22Rv1 (cell line): ENCODE data around the gene EPS8L1.

ENCODE experiments used
- H3K27ac ChIP-seq: fragments of 450-650 bp; 2 replicates; pipeline ENCODE4 v1.5.1; 2017
- ZFX ChIP-seq: fragments of 450-650 bp; IDR thresholded peaks from 2 replicates; pipeline ENCODE4 v1.6.1; 2017; ENCODE audit warnings: antibody characterized with exemption, borderline replicate concordance
- TF ChIP-seq, protein P1 (sequence below): fragments of 450-650 bp; IDR thresholded peaks from 2 replicates; pipeline ENCODE4 v1.5.1; 2017; ENCODE audit warnings: mild to moderate bottlenecking

EPS8L1 gene

GRCh38 chr19:55112777-55113569 lies 37.3 kb downstream of the EPS8L1 start:
- H3K27ac ChIP-seq, result no peak overlapping the region
- TF ChIP-seq, protein P1, sequence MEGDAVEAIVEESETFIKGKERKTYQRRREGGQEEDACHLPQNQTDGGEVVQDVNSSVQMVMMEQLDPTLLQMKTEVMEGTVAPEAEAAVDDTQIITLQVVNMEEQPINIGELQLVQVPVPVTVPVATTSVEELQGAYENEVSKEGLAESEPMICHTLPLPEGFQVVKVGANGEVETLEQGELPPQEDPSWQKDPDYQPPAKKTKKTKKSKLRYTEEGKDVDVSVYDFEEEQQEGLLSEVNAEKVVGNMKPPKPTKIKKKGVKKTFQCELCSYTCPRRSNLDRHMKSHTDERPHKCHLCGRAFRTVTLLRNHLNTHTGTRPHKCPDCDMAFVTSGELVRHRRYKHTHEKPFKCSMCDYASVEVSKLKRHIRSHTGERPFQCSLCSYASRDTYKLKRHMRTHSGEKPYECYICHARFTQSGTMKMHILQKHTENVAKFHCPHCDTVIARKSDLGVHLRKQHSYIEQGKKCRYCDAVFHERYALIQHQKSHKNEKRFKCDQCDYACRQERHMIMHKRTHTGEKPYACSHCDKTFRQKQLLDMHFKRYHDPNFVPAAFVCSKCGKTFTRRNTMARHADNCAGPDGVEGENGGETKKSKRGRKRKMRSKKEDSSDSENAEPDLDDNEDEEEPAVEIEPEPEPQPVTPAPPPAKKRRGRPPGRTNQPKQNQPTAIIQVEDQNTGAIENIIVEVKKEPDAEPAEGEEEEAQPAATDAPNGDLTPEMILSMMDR, result no peak
- TF ChIP-seq ZFX, result no peak

GRCh38 chr19:55113570-55114039 lies 37.9 kb downstream of the EPS8L1 start:
- TF ChIP-seq, protein P1, result no peak
- TF ChIP-seq ZFX, result no peak
- no peak overlapping the region for H3K27ac ChIP-seq

GRCh38 chr19:55114566-55115145 lies 39.0 kb downstream of the EPS8L1 start:
- TF ChIP-seq ZFX, result no peak
- TF ChIP-seq, protein P1, result no peak
- H3K27ac ChIP-seq, result no peak overlapping the region

DNA sequence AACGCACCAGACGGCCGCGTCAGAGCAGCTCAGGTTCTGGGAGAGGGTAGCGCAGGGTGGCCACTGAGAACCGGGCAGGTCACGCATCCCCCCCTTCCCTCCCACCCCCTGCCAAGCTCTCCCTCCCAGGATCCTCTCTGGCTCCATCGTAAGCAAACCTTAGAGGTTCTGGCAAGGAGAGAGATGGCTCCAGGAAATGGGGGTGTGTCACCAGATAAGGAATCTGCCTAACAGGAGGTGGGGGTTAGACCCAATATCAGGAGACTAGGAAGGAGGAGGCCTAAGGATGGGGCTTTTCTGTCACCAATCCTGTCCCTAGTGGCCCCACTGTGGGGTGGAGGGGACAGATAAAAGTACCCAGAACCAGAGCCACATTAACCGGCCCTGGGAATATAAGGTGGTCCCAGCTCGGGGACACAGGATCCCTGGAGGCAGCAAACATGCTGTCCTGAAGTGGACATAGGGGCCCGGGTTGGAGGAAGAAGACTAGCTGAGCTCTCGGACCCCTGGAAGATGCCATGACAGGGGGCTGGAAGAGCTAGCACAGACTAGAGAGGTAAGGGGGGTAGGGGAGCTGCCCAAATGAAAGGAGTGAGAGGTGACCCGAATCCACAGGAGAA lies 39.9 kb downstream of the EPS8L1 start:
- no peak overlapping the region for H3K27ac ChIP-seq
- TF ChIP-seq, protein P1, result no peak
- no peak for TF ChIP-seq ZFX

GRCh38 chr19:55116232-55116858 lies 40.7 kb downstream of the EPS8L1 start:
- peak overlapping the region; percentile 76 for H3K27ac ChIP-seq
- no peak for TF ChIP-seq ZFX
- TF ChIP-seq, protein P1, result no peak

- peak within 1 kb of the TSS; percentile 76 for H3K27ac ChIP-seq
- no peak for TF ChIP-seq ZFX
- TF ChIP-seq, protein P1, result no peak; the same call in 1 of the 2 replicates
Observed at GRCh38 chr19:55116859-55117662, 41.4 kb downstream of the EPS8L1 start, which contains the start of gene PPP1R12C. Gene PPP1R12C, minus strand, starts transcription at chr19:55117637. Its CDS starts 94 bp downstream, at chr19:55117543.
